Gastroesophageal sphincter (tissue), 3 donors: Measurements from ENCODE around the gene TSPAN8.
A peak's percentile ranks its signal among the peaks of the same experiment; 100 is the strongest.

Experiments used
- CTCF ChIP-seq, 4 experiments: fragments of 200-600 bp in 2 of 4; fragments of 450-650 bp in 2 of 4; sonication (generic) in 1 of 4; IDR thresholded peaks; one replicate each; pipeline ENCODE4 v1.5.1; 2017 to 2019; ENCODE audit warnings: antibody characterized with exemption in 4 of 4, mild to moderate bottlenecking in 2 of 4, moderate library complexity in 2 of 4
- EP300 ChIP-seq: sonication (generic); formaldehyde crosslinking; IDR thresholded peaks from one replicate; pipeline ENCODE4 v1.6.1; 2017; ENCODE audit warnings: antibody characterized with exemption, mild to moderate bottlenecking
- POLR2A ChIP-seq, 2 donors: fragments of 450-650 bp; IDR thresholded peaks; one replicate each; pipeline ENCODE4 v1.6.1; 2017; ENCODE audit warnings: antibody characterized with exemption in 2 of 2, mild to moderate bottlenecking in 2 of 2, moderate library complexity in 1 of 2
- POLR2AphosphoS5 ChIP-seq: sonication (generic); formaldehyde crosslinking; IDR thresholded peaks from one replicate; pipeline ENCODE4 v1.6.1; 2017; ENCODE audit warnings: antibody characterized with exemption

DNA sequence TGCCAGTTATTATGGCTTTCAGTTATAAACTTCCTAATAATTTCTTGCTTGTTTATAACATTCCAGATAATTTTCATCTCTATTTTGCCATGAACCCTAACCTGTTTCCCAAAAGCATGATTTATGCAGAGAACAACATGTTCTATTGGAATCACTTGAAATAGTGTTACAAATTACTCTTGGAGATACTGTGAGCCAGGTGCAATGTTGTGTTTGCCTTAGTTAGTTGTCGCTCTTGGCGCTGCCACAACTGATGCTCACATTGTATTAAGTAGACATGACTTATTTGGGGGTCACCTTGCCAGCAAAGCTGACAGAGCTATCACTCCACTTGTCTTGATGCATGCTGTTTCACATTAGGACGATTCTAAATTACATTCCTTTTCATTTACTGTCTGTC lies 49.4 kb downstream of the TSPAN8 start:
- TF ChIP-seq CTCF (IDR thresholded peaks at IDR 0.05) = no peak
- no peak for TF ChIP-seq EP300
- no peak for TF ChIP-seq POLR2A (IDR thresholded peaks at IDR 0.05)
- peak; percentile 59 for TF ChIP-seq POLR2AphosphoS5
